Choroid plexus epithelial cell (primary cell): ENCODE results near the gene SCFD2.

Experiments
- DNase-seq: peaks from one replicate; pipeline ENCODE4 v3.0.0-alpha.2; 2010; ENCODE audit warnings: low read depth
- H3K4me3 ChIP-seq: 2 replicates; pipeline ENCODE4 v1.5.1; 2011; ENCODE audit warnings: low read depth, mild to moderate bottlenecking, control low read depth, low read length, moderate library complexity
- CTCF ChIP-seq: conservative IDR thresholded peaks from 2 replicates; pipeline ENCODE4 v1.5.1; 2011; ENCODE audit warnings: low read depth, mild to moderate bottlenecking, control low read depth, inconsistent platforms, low read length, moderate library complexity

The SCFD2 gene

GRCh38 chr4:52948057-52948423 is 417.8 kb downstream of the SCFD2 start:
- no peak for TF ChIP-seq CTCF
- DNase-seq: no peak
- H3K4me3 ChIP-seq: no peak overlapping the region

- no peak for DNase-seq
- TF ChIP-seq CTCF: no peak
- H3K4me3 ChIP-seq: no peak overlapping the region
Observed at GRCh38 chr4:52947401-52948056, 418.3 kb downstream of the SCFD2 start.

GRCh38 chr4:52946855-52947254 is 419.0 kb downstream of the SCFD2 start:
- DNase-seq: no peak
- no peak overlapping the region for H3K4me3 ChIP-seq
- no peak for TF ChIP-seq CTCF

- no peak for TF ChIP-seq CTCF
- no peak overlapping the region for H3K4me3 ChIP-seq
- DNase-seq: no peak
Observed at GRCh38 chr4:52945982-52946381, 419.9 kb downstream of the SCFD2 start.

- no peak for DNase-seq
- no peak for TF ChIP-seq CTCF
- no peak overlapping the region for H3K4me3 ChIP-seq
Observed at GRCh38 chr4:52945326-52945898, 420.4 kb downstream of the SCFD2 start.

GRCh38 chr4:52943677-52944076 is 422.2 kb downstream of the SCFD2 start:
- TF ChIP-seq CTCF: no peak
- H3K4me3 ChIP-seq: no peak overlapping the region
- DNase-seq: no peak

GRCh38 chr4:52942936-52943335 is 422.9 kb downstream of the SCFD2 start:
- TF ChIP-seq CTCF: no peak
- DNase-seq: no peak
- no peak overlapping the region for H3K4me3 ChIP-seq
